22Rv1 (cell line): ENCODE data around the gene NPL.

Source experiments
- CTCF ChIP-seq: fragments of 450-650 bp; IDR thresholded peaks from 2 replicates; pipeline ENCODE4 v1.5.1; 2017; ENCODE audit warnings: mild to moderate bottlenecking
- ZFX ChIP-seq: fragments of 450-650 bp; IDR thresholded peaks from 2 replicates; pipeline ENCODE4 v1.6.1; 2017; ENCODE audit warnings: antibody characterized with exemption, borderline replicate concordance

GRCh38 chr1:182742780-182743179 is 46.8 kb upstream of the NPL start:
- TF ChIP-seq CTCF (no peak), ZFX (no peak)
